Endothelial cell of umbilical vein (primary cell): Measurements from ENCODE around the gene TESMIN. TPM values are rescaled to one million over a fixed set of nuclear protein-coding genes. Genes with fewer than 3 reads are reported as not detected.

Source experiments
- BruUV-seq: library from RNA; stranded (reverse); fragments of 400-500 nt; replicated peaks from 2 replicates; lab custom pipeline; 2021; lab: Mats Ljungman, UMichigan
- CTCF ChIA-PET: fragments of 300-600, 350-600 bp; sonication (Branson Sonifier 250); formaldehyde crosslinking; loops from one replicate; lab custom pipeline; 2021; ENCODE audit warnings: antibody characterized with exemption, inconsistent platforms; lab: Charles Lee
- POLR2A ChIA-PET: fragments of 300-600, 350-600 bp; sonication (Branson Sonifier 250); formaldehyde crosslinking; loops from one replicate; lab custom pipeline; 2021; ENCODE audit warnings: antibody characterized with exemption, inconsistent platforms; lab: Charles Lee
- DNase-seq: peaks from one replicate; pipeline ENCODE4 v3.0.0-alpha.2; 2011; ENCODE audit warnings: low read depth, low spot score
- FAIRE-seq: peaks from 2 replicates; lab custom pipeline; 2011; peaks lifted over from hg19 to GRCh38; lab: Jason Lieb, UNC
- H2AFZ ChIP-seq: 2 replicates; pipeline ENCODE4 v1.6.0; 2012; ENCODE audit warnings: low read depth, low read length, control low read depth, inconsistent platforms
- H3K27ac ChIP-seq: 2 replicates; pipeline ENCODE4 v1.5.1; 2011; ENCODE audit warnings: low read depth, mild to moderate bottlenecking, control low read depth, low read length, moderate library complexity; ENCODE audit not compliant: insufficient read depth
- H3K27me3 ChIP-seq, 2 experiments: 2 replicates each; pipeline versions ENCODE4 v1.6.0 to v1.6.1; 2011; ENCODE audit warnings: low read length in 2 of 2, mixed read lengths in 1 of 2; ENCODE audit not compliant: control insufficient read depth in 2 of 2, insufficient read depth in 2 of 2
- H3K36me3 ChIP-seq, 2 experiments: 2 replicates in 1 of 2; 3 replicates in 1 of 2; pipeline ENCODE4 v1.5.1; 2011; ENCODE audit warnings: low read length in 2 of 2, mild to moderate bottlenecking in 1 of 2, moderate library complexity in 1 of 2; ENCODE audit not compliant: control insufficient read depth in 2 of 2, insufficient read depth in 2 of 2; ENCODE audit errors: extremely low read depth in 1 of 2
- H3K4me1 ChIP-seq: 3 replicates; pipeline ENCODE4 v1.5.1; 2011; ENCODE audit warnings: mild to moderate bottlenecking, low read length; ENCODE audit not compliant: control insufficient read depth, insufficient read depth; ENCODE audit errors: extremely low read depth
- H3K4me2 ChIP-seq: 2 replicates; pipeline ENCODE4 v1.6.1; 2011; ENCODE audit warnings: low read length, control low read depth, mixed read lengths; ENCODE audit not compliant: insufficient read depth
- H3K4me3 ChIP-seq, 3 experiments: fragments of 200-600 bp in 1 of 3; sonication (generic), shearing (Covaris generic) in 1 of 3; replicated peaks in 1 of 3; 2 replicates each; pipeline ENCODE4 v1.5.1; 2011 to 2016; ENCODE audit warnings: control low read depth in 3 of 3, low read length in 3 of 3, mild to moderate bottlenecking in 2 of 3, inconsistent platforms in 1 of 3, low read depth in 1 of 3, moderate library complexity in 1 of 3; ENCODE audit not compliant: insufficient read depth in 1 of 3
- H3K79me2 ChIP-seq: 2 replicates; pipeline ENCODE4 v1.6.0; 2012; ENCODE audit warnings: low read length, inconsistent platforms; ENCODE audit not compliant: control insufficient read depth, insufficient read depth
- H3K9ac ChIP-seq: replicated peaks from 2 replicates; pipeline ENCODE3; 2011; ENCODE audit warnings: low read length, control low read depth; ENCODE audit not compliant: insufficient read depth; ENCODE audit errors: extremely low read depth
- H3K9me1 ChIP-seq: replicated peaks from 3 replicates; pipeline ENCODE4 v1.6.0; 2011; ENCODE audit warnings: mild to moderate bottlenecking, low read length; ENCODE audit not compliant: control insufficient read depth, insufficient read depth; ENCODE audit errors: extremely low read depth
- H3K9me3 ChIP-seq: replicated peaks from 2 replicates; pipeline ENCODE4 v1.5.1; 2012; ENCODE audit warnings: low read length, inconsistent platforms; ENCODE audit not compliant: control insufficient read depth, insufficient read depth
- H4K20me1 ChIP-seq: replicated peaks from 2 replicates; pipeline ENCODE3; 2011; ENCODE audit warnings: mild to moderate bottlenecking, low read length; ENCODE audit not compliant: control insufficient read depth, insufficient read depth; ENCODE audit errors: extremely low read depth
- FOS ChIP-seq: IDR thresholded peaks from 2 replicates; pipeline ENCODE4 v1.6.1; 2011; ENCODE audit warnings: mild to moderate bottlenecking, low read length, moderate library complexity, borderline replicate concordance; ENCODE audit not compliant: insufficient read depth
- GATA2 ChIP-seq: IDR thresholded peaks from 2 replicates; pipeline ENCODE4 v1.7.0; 2011; ENCODE audit warnings: low read depth, mild to moderate bottlenecking, moderate library complexity, mixed read lengths, low read length; ENCODE audit not compliant: insufficient read length, insufficient read depth
- JUN ChIP-seq: IDR thresholded peaks from 2 replicates; pipeline ENCODE4 v1.6.1; 2011; ENCODE audit warnings: borderline replicate concordance, low read depth; ENCODE audit not compliant: insufficient read length, insufficient read depth
- MAX ChIP-seq: IDR thresholded peaks from 2 replicates; pipeline ENCODE4 v1.6.1; 2011; ENCODE audit not compliant: insufficient read depth, insufficient read length
- MYC ChIP-seq: IDR thresholded peaks from one replicate; pipeline ENCODE4 v1.6.1; 2011; ENCODE audit warnings: mild to moderate bottlenecking, low read depth, low read length
- POLR2A ChIP-seq: IDR thresholded peaks from 2 replicates; pipeline ENCODE4 v1.6.1; 2012; ENCODE audit warnings: low read depth, mild to moderate bottlenecking, control low read depth, low read length
- POLR2AphosphoS5 ChIP-seq: IDR thresholded peaks from 2 replicates; pipeline ENCODE4 v1.6.1; 2012; ENCODE audit warnings: low read depth, mild to moderate bottlenecking, control low read depth, low read length, moderate library complexity; ENCODE audit not compliant: insufficient read depth
- dilution Hi-C: fragments of 300-500 bp; cut with MboI; formaldehyde crosslinking; loops from one replicate; pipeline ENCODE4 v1.15.0; 2019; ENCODE audit warnings: low sequenced_read_pairs; ENCODE audit not compliant: extremely low pct_ligation_motif_present
- intact Hi-C: fragments of 100-400 bp; cut with micrococcal nuclease; formaldehyde crosslinking; loops from one replicate; pipeline ENCODE4 v1.10.0; 2022
- polyA plus RNA-seq, 4 experiments: library from polyadenylated mRNA; depleted of rRNA in 3 of 4; stranded (reverse) in 3 of 4; unstranded in 1 of 4; fragments of >200 nt; gene quantifications; 2 replicates each; pipeline versions ENCODE4 v1.2.1 to v1.2.3, GENCODE V29; 2011 to 2012; ENCODE audit warnings: missing spikeins in 1 of 4
- total RNA-seq: library from RNA; stranded (reverse); gene quantifications from 2 replicates; pipeline ENCODE4 v1.2.3, GENCODE V29; 2021
- TF ChIP-seq, protein P1 (sequence below), 2 donors: IDR thresholded peaks; 1 replicate in 1 of 2; 2 replicates in 1 of 2; pipeline ENCODE4 v1.5.1; 2011; ENCODE audit warnings: low read length in 2 of 2, mild to moderate bottlenecking in 2 of 2, moderate library complexity in 2 of 2, control low read depth in 1 of 2, inconsistent platforms in 1 of 2, low read depth in 1 of 2; ENCODE audit not compliant: insufficient read depth in 1 of 2; ENCODE audit errors: extremely low read depth in 1 of 2

TESMIN gene
- total and polyA plus RNA-seq, 2 donors (not counting 3 experiments of a cell fraction or from before 2014, with no cell fraction given), result 1.7 to 6.1 TPM

DNA sequence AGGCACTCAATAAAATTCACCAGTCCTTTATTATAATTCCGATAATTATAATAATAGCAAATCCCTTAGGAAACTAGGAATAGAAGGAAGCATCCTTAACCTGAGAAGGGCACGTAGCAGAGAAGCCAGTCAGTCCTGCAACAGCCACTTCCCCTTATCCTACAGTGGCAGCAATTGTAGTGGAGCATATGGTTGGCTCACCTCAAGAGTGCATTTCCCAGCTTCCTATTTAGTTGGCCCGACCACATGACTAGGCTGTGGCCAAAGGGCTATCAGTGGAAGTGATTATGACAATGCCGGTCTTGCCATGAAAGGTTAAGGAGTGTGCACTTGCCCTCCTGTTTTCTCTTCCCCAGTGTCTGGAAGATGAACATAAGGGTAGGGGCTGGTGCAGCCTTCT, 27.0 kb downstream of the TESMIN start:
- Histone ChIP-seq H3K27ac (no peak overlapping the region), H3K4me2 (no peak overlapping the region), H4K20me1 (no peaks in the 10 kb centered on the region), H3K4me1 (no peaks in the 10 kb centered on the region), H3K9me3 (no peaks in the 10 kb centered on the region), H3K9ac (no peak overlapping the region), H3K4me3 (no peak overlapping the region), H3K9me1 (no peaks in the 10 kb centered on the region), H3K27me3 (peaks cover 28 to 45% of the 10 kb centered on the region in 2 experiments), H3K36me3 (no peaks in the 10 kb centered on the region), H2AFZ (no peak overlapping the region), H3K79me2 (no peaks in the 10 kb centered on the region)
- BruUV-seq, result no TSS peak
- no peak for DNase-seq
- TF ChIP-seq POLR2A, result no peak
- dilution Hi-C loops (no loop called here), intact Hi-C loops (no loop called here)
- ChIA-PET CTCF (interaction anchor here (1.3 to 1.7 kb wide), 2 partner anchors 10 to 92 kb away, joined by 4 to 6 read pairs; no protein-coding TSS in a partner anchor), POLR2A (no interaction called here)
- no peak for FAIRE-seq

GRCh38 chr11:68722143-68722542, 29.2 kb downstream of the TESMIN start:
- intact Hi-C loops, result no loop called here
- no peaks in the 10 kb centered on the region for H3K79me2 ChIP-seq
- POLR2A ChIA-PET, result no interaction called here
- no peaks in the 10 kb centered on the region for H3K36me3 ChIP-seq
- H3K9ac ChIP-seq, result no peak overlapping the region
- BruUV-seq, result no TSS peak
- no peaks in the 10 kb centered on the region for H3K4me1 ChIP-seq
- peaks cover 20 to 43% of the 10 kb centered on the region in 2 experiments for H3K27me3 ChIP-seq
- H3K9me1 ChIP-seq, result no peaks in the 10 kb centered on the region
- H3K4me3 ChIP-seq, result no peak overlapping the region
- H2AFZ ChIP-seq, result no peak overlapping the region
- CTCF ChIA-PET, result interaction anchor here (1.6 kb wide), 1 partner anchor 9 kb away, joined by 7 read pairs; no protein-coding TSS in a partner anchor
- DNase-seq, result no peak
- TF ChIP-seq JUN (no peak), MAX (no peak), POLR2AphosphoS5 (no peak), FOS (no peak), GATA2 (no peak), MYC (no peak)
- TF ChIP-seq, protein P1, sequence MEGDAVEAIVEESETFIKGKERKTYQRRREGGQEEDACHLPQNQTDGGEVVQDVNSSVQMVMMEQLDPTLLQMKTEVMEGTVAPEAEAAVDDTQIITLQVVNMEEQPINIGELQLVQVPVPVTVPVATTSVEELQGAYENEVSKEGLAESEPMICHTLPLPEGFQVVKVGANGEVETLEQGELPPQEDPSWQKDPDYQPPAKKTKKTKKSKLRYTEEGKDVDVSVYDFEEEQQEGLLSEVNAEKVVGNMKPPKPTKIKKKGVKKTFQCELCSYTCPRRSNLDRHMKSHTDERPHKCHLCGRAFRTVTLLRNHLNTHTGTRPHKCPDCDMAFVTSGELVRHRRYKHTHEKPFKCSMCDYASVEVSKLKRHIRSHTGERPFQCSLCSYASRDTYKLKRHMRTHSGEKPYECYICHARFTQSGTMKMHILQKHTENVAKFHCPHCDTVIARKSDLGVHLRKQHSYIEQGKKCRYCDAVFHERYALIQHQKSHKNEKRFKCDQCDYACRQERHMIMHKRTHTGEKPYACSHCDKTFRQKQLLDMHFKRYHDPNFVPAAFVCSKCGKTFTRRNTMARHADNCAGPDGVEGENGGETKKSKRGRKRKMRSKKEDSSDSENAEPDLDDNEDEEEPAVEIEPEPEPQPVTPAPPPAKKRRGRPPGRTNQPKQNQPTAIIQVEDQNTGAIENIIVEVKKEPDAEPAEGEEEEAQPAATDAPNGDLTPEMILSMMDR (IDR thresholded peaks at IDR 0.05; ENCODE audit: extremely low read depth in 1 of 2, insufficient read depth in 1 of 2, low read depth in 1 of 2, low read length in 2 of 2), result no peak
- no peaks in the 10 kb centered on the region for H3K9me3 ChIP-seq
- dilution Hi-C loops, result no loop called here
- FAIRE-seq, result no peak
- H3K27ac ChIP-seq, result no peak overlapping the region
- H3K4me2 ChIP-seq, result no peak overlapping the region
- H4K20me1 ChIP-seq, result no peaks in the 10 kb centered on the region
